ENCODE data around the gene INSYN1. TPM values are rescaled to one million over a fixed set of nuclear protein-coding genes. Genes with fewer than 3 reads are reported as not detected.
"Not testable (repeated sequence)": the region's sequence is repeated elsewhere in the genome, so short reads cannot be mapped to it uniquely, and the experiment has no call there.

Gene INSYN1
- total and polyA plus RNA-seq, 8 donors = 0.14 to 39.7 (median 7.5) TPM

- H3K4me3 ChIP-seq = no peak overlapping the region
- H3K27me3 ChIP-seq = peaks cover 0 to 42% (median 3%) of the 10 kb centered on the region in 3 donors
- no peaks in the 10 kb centered on the region for H3K36me3 ChIP-seq
- H3K27ac ChIP-seq = no peak overlapping the region
- intact Hi-C loops (cut with DNase I; ENCODE audit: low total_unique reads) = no loop called here
- H3K9me3 ChIP-seq = no peaks in the 10 kb centered on the region
- no peak for DNase-seq
- WGBS, 5 donors = 65 to 87% (median 80%) methylated on average over 5 to 7 of the region's 7 CpGs
- TF ChIP-seq POLR2AphosphoS5 (IDR thresholded peaks at IDR 0.05) (no peak), EP300 (IDR thresholded peaks at IDR 0.05) (no peak), POLR2A (IDR thresholded peaks at IDR 0.05) (no peak)
- TF ChIP-seq, protein P1, sequence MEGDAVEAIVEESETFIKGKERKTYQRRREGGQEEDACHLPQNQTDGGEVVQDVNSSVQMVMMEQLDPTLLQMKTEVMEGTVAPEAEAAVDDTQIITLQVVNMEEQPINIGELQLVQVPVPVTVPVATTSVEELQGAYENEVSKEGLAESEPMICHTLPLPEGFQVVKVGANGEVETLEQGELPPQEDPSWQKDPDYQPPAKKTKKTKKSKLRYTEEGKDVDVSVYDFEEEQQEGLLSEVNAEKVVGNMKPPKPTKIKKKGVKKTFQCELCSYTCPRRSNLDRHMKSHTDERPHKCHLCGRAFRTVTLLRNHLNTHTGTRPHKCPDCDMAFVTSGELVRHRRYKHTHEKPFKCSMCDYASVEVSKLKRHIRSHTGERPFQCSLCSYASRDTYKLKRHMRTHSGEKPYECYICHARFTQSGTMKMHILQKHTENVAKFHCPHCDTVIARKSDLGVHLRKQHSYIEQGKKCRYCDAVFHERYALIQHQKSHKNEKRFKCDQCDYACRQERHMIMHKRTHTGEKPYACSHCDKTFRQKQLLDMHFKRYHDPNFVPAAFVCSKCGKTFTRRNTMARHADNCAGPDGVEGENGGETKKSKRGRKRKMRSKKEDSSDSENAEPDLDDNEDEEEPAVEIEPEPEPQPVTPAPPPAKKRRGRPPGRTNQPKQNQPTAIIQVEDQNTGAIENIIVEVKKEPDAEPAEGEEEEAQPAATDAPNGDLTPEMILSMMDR (IDR thresholded peaks at IDR 0.05) = no peak
- peaks cover 0 to under 1% (median 0%) of the 10 kb centered on the region in 4 donors for H3K4me1 ChIP-seq
Observed at GRCh38 chr15:73737535-73737934, 15.6 kb downstream of the INSYN1 start.

GRCh38 chr15:73732930-73733329 lies 20.2 kb downstream of the INSYN1 start:
- WGBS, 5 donors = 57 to 73% (median 66%) methylated on average over 3 of the region's 3 CpGs
- intact Hi-C loops (cut with DNase I; ENCODE audit: low total_unique reads) = no loop called here
- H3K36me3 ChIP-seq = no peaks in the 10 kb centered on the region
- no peak overlapping the region for H3K27ac ChIP-seq
- H3K4me1 ChIP-seq = no peaks in the 10 kb centered on the region
- TF ChIP-seq POLR2AphosphoS5 (IDR thresholded peaks at IDR 0.05) = no peak
- TF ChIP-seq EP300 (IDR thresholded peaks at IDR 0.05) = no peak
- TF ChIP-seq POLR2A (IDR thresholded peaks at IDR 0.05) = no peak
- TF ChIP-seq, protein P1 (IDR thresholded peaks at IDR 0.05) = no peak
- no peak overlapping the region for H3K4me3 ChIP-seq
- no peaks in the 10 kb centered on the region for H3K9me3 ChIP-seq
- no peak for DNase-seq
- H3K27me3 ChIP-seq = peaks cover 0 to 48% (median 0%) of the 10 kb centered on the region in 3 donors

- H3K9me3 ChIP-seq; H3K4me3 ChIP-seq; H3K27ac ChIP-seq; H3K36me3 ChIP-seq; H3K4me1 ChIP-seq; DNase-seq; intact Hi-C loops (cut with DNase I; ENCODE audit: low total_unique reads): not testable (repeated sequence)
- H3K27me3 ChIP-seq = peaks cover 0 to 41% (median 0%) of the 10 kb centered on the region in 3 donors
- 97 to 100% (median 97%) methylated on average over 2 to 29 of the region's 29 CpGs for WGBS, 5 donors
Observed at GRCh38 chr15:73732051-73732450, 21.1 kb downstream of the INSYN1 start.

DNA sequence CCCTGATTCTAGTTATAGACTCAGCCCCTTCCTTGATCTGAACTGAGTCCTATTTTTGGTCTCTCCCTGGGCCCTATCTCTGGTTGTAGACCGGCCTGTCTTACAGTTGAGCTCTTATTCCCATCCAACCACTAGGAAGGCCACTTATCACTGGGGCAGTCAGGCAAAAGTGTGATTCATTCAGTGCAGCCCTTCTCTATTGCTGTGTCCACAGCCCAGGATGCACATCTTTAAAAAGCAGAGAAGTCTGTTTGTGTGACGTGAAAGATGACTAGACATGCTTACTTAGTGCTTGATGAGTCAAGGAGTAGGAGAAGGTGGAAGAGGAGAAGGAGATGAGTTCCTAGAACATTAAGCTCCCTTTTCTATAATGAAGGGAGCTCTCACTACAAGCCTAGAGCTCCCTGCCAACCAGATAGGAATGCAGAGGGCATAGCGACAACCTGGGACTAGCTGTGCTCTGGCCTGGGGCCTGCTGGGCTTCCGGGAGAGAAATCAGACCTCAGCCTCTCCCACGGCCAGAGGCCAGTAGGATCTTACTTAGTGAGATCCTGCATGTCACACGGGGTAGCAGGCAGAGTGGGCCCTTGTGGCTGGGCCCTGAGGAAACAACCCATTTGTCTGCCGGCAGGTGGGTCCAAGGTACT lies 25.7 kb downstream of the INSYN1 start:
- 86 to 95% (median 89%) methylated on average over 3 to 7 of the region's 7 CpGs for WGBS, 5 donors
- H3K4me3 ChIP-seq = no peak overlapping the region
- no peaks in the 10 kb centered on the region for H3K4me1 ChIP-seq
- H3K27ac ChIP-seq = no peak overlapping the region
- no peak for DNase-seq
- H3K9me3 ChIP-seq = no peaks in the 10 kb centered on the region
- H3K27me3 ChIP-seq = peaks cover 0 to 6% (median 0%) of the 10 kb centered on the region in 3 donors
- H3K36me3 ChIP-seq = no peaks in the 10 kb centered on the region
- intact Hi-C loops (cut with DNase I; ENCODE audit: low total_unique reads) = no loop called here
- TF ChIP-seq POLR2A (IDR thresholded peaks at IDR 0.05) (no peak), POLR2AphosphoS5 (IDR thresholded peaks at IDR 0.05) (no peak), EP300 (IDR thresholded peaks at IDR 0.05) (no peak)
- TF ChIP-seq, protein P1 (IDR thresholded peaks at IDR 0.05) = no peak

GRCh38 chr15:73724212-73724611 lies 28.9 kb downstream of the INSYN1 start:
- Histone ChIP-seq H3K27ac (no peak overlapping the region), H3K4me1 (no peaks in the 10 kb centered on the region), H3K36me3 (no peaks in the 10 kb centered on the region), H3K27me3 (no peaks in the 10 kb centered on the region), H3K9me3 (no peaks in the 10 kb centered on the region), H3K4me3 (no peak overlapping the region)
- intact Hi-C loops (cut with DNase I; ENCODE audit: low total_unique reads) = no loop called here
- WGBS, 5 donors = 64 to 79% (median 67%) methylated on average over 3 of the region's 3 CpGs
- TF ChIP-seq EP300 (IDR thresholded peaks at IDR 0.05) = no peak
- TF ChIP-seq POLR2AphosphoS5 (IDR thresholded peaks at IDR 0.05) = no peak
- TF ChIP-seq, protein P1 (IDR thresholded peaks at IDR 0.05) = no peak
- TF ChIP-seq POLR2A (IDR thresholded peaks at IDR 0.05) = no peak
- no peak for DNase-seq

Data from stomach (tissue), 9 donors.